Omental fat pad (tissue), 4 donors: Measurements from ENCODE around the gene ANKRD13C. TPM values are rescaled to one million over a fixed set of nuclear protein-coding genes. Genes with fewer than 3 reads are reported as not detected.

Experiments used
- ATAC-seq: fragments of 150-250 bp; one replicate; pipeline ENCODE4 v1.9.1; 2016; ENCODE audit warnings: mild to moderate bottlenecking, moderate library complexity; ENCODE audit not compliant: low FRiP score
- DNase-seq: peaks from one replicate; pipeline ENCODE4 v3.0.0-alpha.2; 2019; ENCODE audit warnings: low spot score
- total RNA-seq, 4 donors: library from RNA; depleted of rRNA; stranded (reverse); fragments of >200 nt; gene quantifications; one replicate each; pipeline ENCODE4 v1.1.0, GENCODE V29; 2016
- TF ChIP-seq, protein P1 (sequence below), 3 donors: fragments of 450-650 bp; IDR thresholded peaks; one replicate each; pipeline ENCODE4 v1.5.1; 2016 to 2017; ENCODE audit warnings: antibody characterized with exemption in 3 of 3, mild to moderate bottlenecking in 3 of 3, moderate library complexity in 2 of 3

The ANKRD13C gene
- total RNA-seq, 4 donors from 2014 or later, result 19.5 to 29.0 (median 22.5) TPM

DNA sequence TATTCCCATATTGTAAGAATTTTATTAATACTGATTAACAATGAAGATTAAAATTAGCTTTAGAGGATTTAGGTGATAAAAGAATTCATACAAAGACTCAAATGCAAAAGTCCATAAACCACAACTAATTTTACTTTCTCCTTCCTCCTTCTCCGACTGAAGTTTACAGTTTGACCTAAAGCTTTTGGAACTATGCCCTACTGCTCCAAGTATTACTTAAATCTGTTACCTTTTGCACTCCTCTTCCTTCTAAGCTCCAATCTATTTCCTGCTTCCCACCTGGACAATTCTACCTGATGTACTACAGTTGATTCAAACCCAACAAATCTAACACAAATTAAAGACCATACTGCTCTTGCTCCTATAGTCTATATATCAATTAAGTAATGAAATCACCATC, 36.3 kb downstream of the ANKRD13C start:
- DNase-seq (no peak), ATAC-seq (no peak)
- TF ChIP-seq, protein P1, sequence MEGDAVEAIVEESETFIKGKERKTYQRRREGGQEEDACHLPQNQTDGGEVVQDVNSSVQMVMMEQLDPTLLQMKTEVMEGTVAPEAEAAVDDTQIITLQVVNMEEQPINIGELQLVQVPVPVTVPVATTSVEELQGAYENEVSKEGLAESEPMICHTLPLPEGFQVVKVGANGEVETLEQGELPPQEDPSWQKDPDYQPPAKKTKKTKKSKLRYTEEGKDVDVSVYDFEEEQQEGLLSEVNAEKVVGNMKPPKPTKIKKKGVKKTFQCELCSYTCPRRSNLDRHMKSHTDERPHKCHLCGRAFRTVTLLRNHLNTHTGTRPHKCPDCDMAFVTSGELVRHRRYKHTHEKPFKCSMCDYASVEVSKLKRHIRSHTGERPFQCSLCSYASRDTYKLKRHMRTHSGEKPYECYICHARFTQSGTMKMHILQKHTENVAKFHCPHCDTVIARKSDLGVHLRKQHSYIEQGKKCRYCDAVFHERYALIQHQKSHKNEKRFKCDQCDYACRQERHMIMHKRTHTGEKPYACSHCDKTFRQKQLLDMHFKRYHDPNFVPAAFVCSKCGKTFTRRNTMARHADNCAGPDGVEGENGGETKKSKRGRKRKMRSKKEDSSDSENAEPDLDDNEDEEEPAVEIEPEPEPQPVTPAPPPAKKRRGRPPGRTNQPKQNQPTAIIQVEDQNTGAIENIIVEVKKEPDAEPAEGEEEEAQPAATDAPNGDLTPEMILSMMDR (IDR thresholded peaks at IDR 0.05), result no peak

DNA sequence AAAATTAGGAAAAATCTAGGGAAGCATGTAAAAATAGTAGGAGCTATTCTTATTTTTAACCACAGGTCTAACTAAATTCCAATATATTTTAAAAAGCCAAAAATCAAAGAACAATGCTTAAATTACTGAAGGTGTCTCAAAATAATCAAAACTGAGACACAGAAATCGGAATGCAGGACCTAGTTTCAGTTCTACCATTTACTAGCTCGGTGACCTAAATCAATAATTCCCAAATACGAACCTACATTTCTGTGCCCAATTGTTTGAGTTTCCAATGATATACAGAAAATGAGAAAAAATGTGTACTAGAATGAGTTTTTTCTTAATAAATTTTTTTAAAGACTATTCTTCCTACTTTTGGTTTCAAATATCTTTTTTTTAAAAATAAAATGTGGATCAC, 37.4 kb downstream of the ANKRD13C start:
- TF ChIP-seq, protein P1 (IDR thresholded peaks at IDR 0.05), result no peak
- no peak for DNase-seq
- no peak for ATAC-seq

DNA sequence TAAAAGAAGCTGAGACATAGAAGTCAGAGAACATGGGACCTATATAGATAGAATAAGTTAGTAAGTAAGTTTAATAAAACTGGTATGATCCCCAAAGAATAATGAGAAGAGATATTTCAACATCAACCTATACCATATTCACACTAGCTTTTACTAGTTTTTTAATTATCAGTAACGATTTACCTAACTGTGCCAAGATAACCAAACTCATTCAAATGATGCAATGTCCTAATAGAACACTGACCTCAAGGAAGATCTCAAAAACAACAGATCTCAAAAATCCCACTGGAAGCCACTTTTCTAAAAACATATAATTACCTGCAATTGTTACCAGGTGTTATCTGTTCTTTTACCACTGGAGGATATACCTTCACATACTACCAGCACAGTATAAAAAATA, 38.7 kb downstream of the ANKRD13C start:
- TF ChIP-seq, protein P1 (IDR thresholded peaks at IDR 0.05), result no peak
- ATAC-seq, result no peak
- DNase-seq, result no peak

DNA sequence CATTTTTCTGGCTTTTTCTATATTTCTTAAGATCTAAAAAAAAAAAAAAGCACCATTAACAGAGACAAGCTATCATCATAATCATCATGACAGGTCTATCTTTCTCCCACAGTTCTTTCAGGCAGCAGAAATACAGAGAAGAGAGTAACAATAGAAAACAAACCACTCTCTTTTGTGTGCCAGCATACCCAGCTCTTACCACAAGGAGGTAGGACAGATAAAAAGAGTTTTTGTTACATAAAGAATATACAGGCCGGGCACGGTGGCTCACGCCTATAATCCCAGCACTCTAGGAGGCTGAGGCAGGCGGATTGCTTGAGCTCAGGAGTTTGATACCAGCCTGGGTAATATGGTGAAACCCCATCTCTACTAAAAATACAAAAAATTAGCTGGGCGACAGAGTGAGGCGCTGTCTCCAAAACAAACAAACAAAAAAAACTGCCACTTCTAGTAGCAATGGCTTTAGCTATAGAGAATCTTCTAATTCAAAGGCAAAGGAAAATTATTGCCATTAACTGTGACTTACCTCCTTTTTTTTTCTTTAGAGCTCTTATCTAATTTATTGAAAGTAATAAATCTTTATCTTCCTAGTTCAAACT, 39.7 kb downstream of the ANKRD13C start:
- TF ChIP-seq, protein P1 (IDR thresholded peaks at IDR 0.05), result no peak
- DNase-seq (no peak), ATAC-seq (no peak)

DNA sequence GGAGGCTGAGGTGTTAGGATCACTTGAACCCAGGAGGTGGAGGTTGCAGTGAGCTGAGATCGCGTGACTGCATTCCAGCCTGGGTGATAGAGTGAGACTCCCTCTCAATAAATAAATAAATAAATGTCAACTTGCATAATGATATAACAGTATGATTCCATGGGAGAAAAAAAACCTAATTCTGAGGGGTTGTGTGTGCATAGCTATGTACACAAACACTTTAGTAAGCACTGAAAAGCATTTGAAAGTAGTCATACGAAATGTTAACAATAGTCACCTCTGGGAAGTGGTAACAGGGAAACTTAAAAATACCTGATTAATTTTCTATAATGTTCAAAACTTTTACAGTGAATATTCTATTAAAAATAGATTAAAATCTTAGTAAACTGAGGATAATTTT, 43.2 kb downstream of the ANKRD13C start:
- no peak for DNase-seq
- TF ChIP-seq, protein P1 (IDR thresholded peaks at IDR 0.05), result no peak
- no peak for ATAC-seq

DNA sequence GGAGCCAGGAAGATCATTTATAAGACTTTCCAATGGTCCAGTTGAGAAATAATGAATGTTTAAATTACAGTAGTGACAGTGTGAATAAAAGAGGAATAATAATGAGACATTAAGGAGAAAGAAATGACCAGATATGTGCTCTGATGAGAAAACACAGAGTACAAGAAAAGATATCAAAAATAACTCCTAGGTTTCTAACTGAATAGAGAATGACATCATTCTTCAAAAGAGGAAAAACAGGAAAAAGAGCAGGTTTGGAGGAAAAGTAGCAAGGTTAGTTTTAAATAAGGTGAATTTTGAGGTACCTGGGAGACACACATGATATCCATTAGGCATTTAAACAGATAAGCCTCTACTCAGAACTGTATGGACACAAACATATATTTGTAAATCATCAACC, 55.0 kb downstream of the ANKRD13C start:
- TF ChIP-seq, protein P1 (IDR thresholded peaks at IDR 0.05), result no peak
- ATAC-seq, result no peak
- no peak for DNase-seq

DNA sequence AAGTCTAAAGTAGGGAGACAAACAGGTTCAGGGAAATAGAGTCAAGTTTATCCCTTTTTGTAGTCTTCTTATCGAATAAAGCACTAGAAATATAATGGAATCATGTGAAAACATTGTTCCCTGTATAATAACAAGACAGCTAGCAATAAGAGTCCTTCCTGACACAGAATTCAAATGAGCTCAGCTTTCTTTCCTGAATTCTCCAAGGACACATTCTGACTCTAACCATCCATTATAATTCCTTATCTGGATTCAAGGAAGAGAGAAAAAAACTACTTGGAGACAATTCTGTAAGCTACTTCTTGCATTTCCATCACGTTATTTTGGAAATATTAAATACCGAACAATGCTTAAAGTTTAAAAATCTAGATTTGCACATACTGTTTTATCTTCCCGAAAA, 58.8 kb downstream of the ANKRD13C start:
- ATAC-seq (no peak), DNase-seq (no peak)
- TF ChIP-seq, protein P1 (IDR thresholded peaks at IDR 0.05), result no peak
